ENCODE measurements around the gene MPP7. TPM values are rescaled to one million over a fixed set of nuclear protein-coding genes. Genes with fewer than 3 reads are reported as not detected.

The MPP7 gene
- total RNA-seq, 1 experiment from 2014 or later: 0.55 TPM

GRCh38 chr10:28283251-28283650 is 19.6 kb downstream of the MPP7 start:
- Histone ChIP-seq H3K36me3 (ENCODE audit: low read depth) (no peaks in the 10 kb centered on the region), H3K27me3 (ENCODE audit: insufficient read depth, low read depth) (peaks cover 23% of the 10 kb centered on the region; the same call in 1 of the 2 replicates), H3K79me2 (ENCODE audit: low read depth) (no peaks in the 10 kb centered on the region), H3F3A (ENCODE audit: insufficient read depth, low read depth) (no peaks in the 10 kb centered on the region), H3K4me3 (no peak overlapping the region), H3K27ac (no peak overlapping the region), H3K9me2 (ENCODE audit: insufficient read depth) (no peaks in the 10 kb centered on the region), H2AFZ (no peak overlapping the region), H3K9me3 (ENCODE audit: insufficient read depth, low read depth) (no peaks in the 10 kb centered on the region), H3K4me1 (replicated peaks; ENCODE audit: insufficient read depth) (no peaks in the 10 kb centered on the region), H4K20me1 (ENCODE audit: insufficient read depth) (no peaks in the 10 kb centered on the region), H3K4me2 (no peak overlapping the region)
- TF ChIP-seq, protein P1, sequence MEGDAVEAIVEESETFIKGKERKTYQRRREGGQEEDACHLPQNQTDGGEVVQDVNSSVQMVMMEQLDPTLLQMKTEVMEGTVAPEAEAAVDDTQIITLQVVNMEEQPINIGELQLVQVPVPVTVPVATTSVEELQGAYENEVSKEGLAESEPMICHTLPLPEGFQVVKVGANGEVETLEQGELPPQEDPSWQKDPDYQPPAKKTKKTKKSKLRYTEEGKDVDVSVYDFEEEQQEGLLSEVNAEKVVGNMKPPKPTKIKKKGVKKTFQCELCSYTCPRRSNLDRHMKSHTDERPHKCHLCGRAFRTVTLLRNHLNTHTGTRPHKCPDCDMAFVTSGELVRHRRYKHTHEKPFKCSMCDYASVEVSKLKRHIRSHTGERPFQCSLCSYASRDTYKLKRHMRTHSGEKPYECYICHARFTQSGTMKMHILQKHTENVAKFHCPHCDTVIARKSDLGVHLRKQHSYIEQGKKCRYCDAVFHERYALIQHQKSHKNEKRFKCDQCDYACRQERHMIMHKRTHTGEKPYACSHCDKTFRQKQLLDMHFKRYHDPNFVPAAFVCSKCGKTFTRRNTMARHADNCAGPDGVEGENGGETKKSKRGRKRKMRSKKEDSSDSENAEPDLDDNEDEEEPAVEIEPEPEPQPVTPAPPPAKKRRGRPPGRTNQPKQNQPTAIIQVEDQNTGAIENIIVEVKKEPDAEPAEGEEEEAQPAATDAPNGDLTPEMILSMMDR (conservative IDR thresholded peaks at IDR 0.05): no peak
- TF ChIP-seq EZH2 (IDR thresholded peaks at IDR 0.05; ENCODE audit: low read depth): no peak
- BruUV-seq (replicated peaks): no TSS peak
- DNase-seq: no peak
- intact Hi-C loops (cut with micrococcal nuclease; ENCODE audit: unreplicated experiment): no loop called here
- CTCF ChIA-PET: no interaction called here
- POLR2A ChIA-PET (ENCODE audit: unreplicated experiment): no interaction called here

DNA sequence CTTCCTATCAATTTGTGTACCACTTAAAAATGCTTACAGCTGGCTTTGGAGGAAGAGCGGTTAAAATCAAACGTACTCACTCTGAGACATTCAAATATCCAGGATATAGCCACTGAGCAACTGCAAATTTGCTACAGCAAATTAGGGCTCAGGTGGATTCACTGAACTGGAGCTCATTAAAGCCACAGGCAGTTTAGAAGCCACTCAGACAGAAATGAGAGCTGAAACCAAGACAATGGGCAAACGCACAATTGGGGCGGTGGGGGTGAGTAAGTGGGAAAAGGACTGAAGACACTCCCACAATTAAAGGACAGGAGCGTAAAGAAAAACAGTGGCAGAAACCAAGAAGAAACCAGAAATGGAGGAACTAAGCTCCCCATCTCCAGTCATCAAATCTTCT is 20.5 kb downstream of the MPP7 start:
- intact Hi-C loops (cut with micrococcal nuclease; ENCODE audit: unreplicated experiment): no loop called here
- BruUV-seq (replicated peaks): no TSS peak
- Histone ChIP-seq H4K20me1 (ENCODE audit: insufficient read depth) (no peaks in the 10 kb centered on the region), H3K4me2 (no peak overlapping the region), H3K4me1 (replicated peaks; ENCODE audit: insufficient read depth) (no peaks in the 10 kb centered on the region), H3K79me2 (ENCODE audit: low read depth) (no peaks in the 10 kb centered on the region), H3F3A (ENCODE audit: insufficient read depth, low read depth) (no peaks in the 10 kb centered on the region), H3K9me2 (ENCODE audit: insufficient read depth) (no peaks in the 10 kb centered on the region), H3K27me3 (ENCODE audit: insufficient read depth, low read depth) (peaks cover 16% of the 10 kb centered on the region; the same call in 1 of the 2 replicates), H3K4me3 (no peak overlapping the region), H3K9me3 (ENCODE audit: insufficient read depth, low read depth) (no peaks in the 10 kb centered on the region), H3K27ac (no peak overlapping the region), H2AFZ (no peak overlapping the region), H3K36me3 (ENCODE audit: low read depth) (no peaks in the 10 kb centered on the region)
- no peak for DNase-seq
- TF ChIP-seq, protein P1 (conservative IDR thresholded peaks at IDR 0.05): no peak
- no peak for TF ChIP-seq EZH2 (IDR thresholded peaks at IDR 0.05; ENCODE audit: low read depth)
- POLR2A ChIA-PET (ENCODE audit: unreplicated experiment): no interaction called here
- CTCF ChIA-PET: no interaction called here

DNA sequence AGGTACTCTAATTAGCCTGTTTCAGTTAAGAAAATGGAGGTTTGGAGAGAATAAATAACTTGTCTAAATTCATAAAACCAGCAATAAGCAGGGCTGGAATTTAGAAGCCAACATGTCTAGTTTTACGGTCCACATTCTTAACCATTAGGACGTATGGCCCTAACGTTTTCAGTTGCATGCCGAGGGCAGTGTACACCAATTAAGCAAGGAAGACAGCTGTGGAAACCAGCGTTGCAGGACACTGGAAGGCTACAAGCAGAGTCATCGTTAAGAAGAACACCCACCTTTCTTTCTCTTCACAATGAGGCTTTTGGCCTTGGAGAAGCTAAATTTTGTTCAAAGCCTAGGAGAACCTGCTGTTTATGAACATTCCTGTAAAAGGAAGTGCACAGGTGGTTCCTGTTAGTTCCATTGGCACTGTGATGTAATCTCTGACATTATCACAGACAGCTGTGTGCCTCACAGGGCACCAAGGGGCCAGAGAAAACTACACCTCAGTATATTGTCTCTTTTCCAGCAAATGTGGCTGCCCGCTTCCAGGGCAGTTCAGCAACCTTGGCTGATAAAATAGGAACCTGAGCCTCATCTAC is 21.0 kb downstream of the MPP7 start:
- Histone ChIP-seq H3K9me3 (ENCODE audit: insufficient read depth, low read depth) (no peaks in the 10 kb centered on the region), H3K4me2 (no peak overlapping the region), H4K20me1 (ENCODE audit: insufficient read depth) (no peaks in the 10 kb centered on the region), H3K4me3 (no peak overlapping the region), H3K27me3 (ENCODE audit: insufficient read depth, low read depth) (peaks cover 16% of the 10 kb centered on the region; the same call in 1 of the 2 replicates), H3K36me3 (ENCODE audit: low read depth) (no peaks in the 10 kb centered on the region), H2AFZ (no peak overlapping the region), H3K27ac (no peak overlapping the region), H3K4me1 (replicated peaks; ENCODE audit: insufficient read depth) (no peaks in the 10 kb centered on the region), H3F3A (ENCODE audit: insufficient read depth, low read depth) (no peaks in the 10 kb centered on the region), H3K9me2 (ENCODE audit: insufficient read depth) (no peaks in the 10 kb centered on the region), H3K79me2 (ENCODE audit: low read depth) (no peaks in the 10 kb centered on the region)
- ChIA-PET POLR2A (ENCODE audit: unreplicated experiment) (no interaction called here), CTCF (no interaction called here)
- TF ChIP-seq EZH2 (IDR thresholded peaks at IDR 0.05; ENCODE audit: low read depth): no peak
- TF ChIP-seq, protein P1 (conservative IDR thresholded peaks at IDR 0.05): no peak
- intact Hi-C loops (cut with micrococcal nuclease; ENCODE audit: unreplicated experiment): no loop called here
- DNase-seq: no peak
- BruUV-seq (replicated peaks): no TSS peak

Measured in PC-9 (cell line).